Uterus (tissue), 4 donors: ENCODE measurements around the gene CD68. TPM values are rescaled to one million over a fixed set of nuclear protein-coding genes. Genes with fewer than 3 reads are reported as not detected.

ENCODE experiments used
- DNase-seq, 2 donors: peaks; one replicate each; pipeline ENCODE4 v3.0.0-alpha.2; 2019 to 2020
- H3K27ac ChIP-seq, 2 donors: fragments of 200-600 bp; sonication (generic); 1 replicate in 1 of 2; 2 replicates in 1 of 2; pipeline ENCODE4 v1.5.1; 2016 to 2018
- H3K27me3 ChIP-seq, 2 donors: fragments of 200-600 bp; sonication (generic); one replicate each; pipeline ENCODE4 v1.5.1; 2018 to 2019; ENCODE audit warnings: control low read depth in 1 of 2
- H3K36me3 ChIP-seq, 2 donors: fragments of 200-600 bp; sonication (generic); one replicate each; pipeline ENCODE4 v1.5.1; 2019; ENCODE audit warnings: control low read depth in 1 of 2
- H3K4me1 ChIP-seq, 2 donors: fragments of 200-600 bp; sonication (generic); one replicate each; pipeline ENCODE4 v1.5.1; 2018 to 2019; ENCODE audit warnings: control low read depth in 1 of 2
- H3K4me3 ChIP-seq, 2 donors: fragments of 200-600 bp; sonication (generic); 1 replicate in 1 of 2; 2 replicates in 1 of 2; pipeline ENCODE4 v1.5.1; 2018 to 2019; ENCODE audit warnings: mild to moderate bottlenecking in 1 of 2
- H3K9me3 ChIP-seq, 2 donors: fragments of 200-600 bp; sonication (generic); one replicate each; pipeline ENCODE4 v1.5.1; 2019; ENCODE audit warnings: control low read depth in 1 of 2
- CTCF ChIP-seq, 4 experiments: fragments of 200-600 bp in 2 of 4; fragments of 450-650 bp in 2 of 4; sonication (generic) in 2 of 4; IDR thresholded peaks; one replicate each; pipeline ENCODE4 v1.5.1; 2016 to 2019; ENCODE audit warnings: antibody characterized with exemption in 4 of 4, mild to moderate bottlenecking in 2 of 4, moderate library complexity in 1 of 4
- POLR2A ChIP-seq, 2 donors: fragments of 450-650 bp; IDR thresholded peaks; one replicate each; pipeline ENCODE4 v1.6.1; 2016; ENCODE audit warnings: antibody characterized with exemption in 2 of 2, mild to moderate bottlenecking in 1 of 2, moderate library complexity in 1 of 2
- intact Hi-C: fragments of 100-400 bp; cut with DNase I; formaldehyde crosslinking; loops from one replicate; pipeline ENCODE4 v1.15.1; 2023; ENCODE audit warnings: low total_unique reads
- total RNA-seq, 4 donors: library from RNA; depleted of rRNA in 3 of 4; stranded (reverse); fragments of >200 nt in 3 of 4; gene quantifications; one replicate each; pipeline versions ENCODE4 v1.1.0 to v1.2.4, GENCODE V29; 2014 to 2023
- donor health status: DM: yes; HTN: yes; CAD: no.

Gene CD68
- total RNA-seq, 4 donors from 2014 or later = 4.4 to 15.9 (median 7.5) TPM

- TF ChIP-seq POLR2A (IDR thresholded peaks at IDR 0.05) (no peak), CTCF (IDR thresholded peaks at IDR 0.05) (no peak)
- Histone ChIP-seq H3K4me1 (peaks cover 29 to 42% of the 10 kb centered on the region in 2 donors), H3K4me3 (peak overlapping the region; percentile 72 to 79), H3K27ac (peak overlapping the region; percentile 92 to 98), H3K27me3 (no peaks in the 10 kb centered on the region), H3K9me3 (no peaks in the 10 kb centered on the region), H3K36me3 (no peaks in the 10 kb centered on the region)
- intact Hi-C loops = no loop called here
- no peak for DNase-seq
Measured at GRCh38 chr17:7562208-7562605, 17.2 kb upstream of the CD68 start.

- intact Hi-C loops = no loop called here
- H3K27me3 ChIP-seq = no peaks in the 10 kb centered on the region
- TF ChIP-seq CTCF (IDR thresholded peaks at IDR 0.05) (no peak), POLR2A (IDR thresholded peaks at IDR 0.05) (no peak)
- peaks cover 22 to 34% of the 10 kb centered on the region in 2 donors for H3K4me1 ChIP-seq
- no peak for DNase-seq
- H3K9me3 ChIP-seq = no peaks in the 10 kb centered on the region
- H3K4me3 ChIP-seq = peak overlapping the region in 1 of 2 donors; percentile 79
- no peaks in the 10 kb centered on the region for H3K36me3 ChIP-seq
- H3K27ac ChIP-seq = no peak overlapping the region
Measured at GRCh38 chr17:7563115-7563869, 16.1 kb upstream of the CD68 start.

GRCh38 chr17:7569571-7569970 is 9.9 kb upstream of the CD68 start:
- no peak for DNase-seq

GRCh38 chr17:7570351-7570750 is 9.1 kb upstream of the CD68 start:
- no peak for DNase-seq
- Histone ChIP-seq H3K27me3 (no peaks in the 10 kb centered on the region), H3K4me3 (no peak overlapping the region), H3K27ac (no peak overlapping the region), H3K9me3 (no peaks in the 10 kb centered on the region), H3K4me1 (peaks cover 0 to 6% of the 10 kb centered on the region in 2 donors), H3K36me3 (no peaks in the 10 kb centered on the region)
- no peak for TF ChIP-seq CTCF (IDR thresholded peaks at IDR 0.05)
- TF ChIP-seq POLR2A (IDR thresholded peaks at IDR 0.05) = no peak
- intact Hi-C loops = no loop called here

More at GRCh38 chr17:7569571-7569970, 9.9 kb upstream of the CD68 start:
- Histone ChIP-seq H3K36me3 (no peaks in the 10 kb centered on the region), H3K4me1 (peaks cover 0 to 6% of the 10 kb centered on the region in 2 donors), H3K27me3 (no peaks in the 10 kb centered on the region), H3K4me3 (no peak overlapping the region), H3K27ac (no peak overlapping the region), H3K9me3 (no peaks in the 10 kb centered on the region)
- TF ChIP-seq CTCF (IDR thresholded peaks at IDR 0.05) = no peak
- no peak for TF ChIP-seq POLR2A (IDR thresholded peaks at IDR 0.05)
- intact Hi-C loops = no loop called here

- intact Hi-C loops = no loop called here
- no peak for DNase-seq
- no peak for TF ChIP-seq CTCF (IDR thresholded peaks at IDR 0.05)
- no peak for TF ChIP-seq POLR2A (IDR thresholded peaks at IDR 0.05)
Measured at GRCh38 chr17:7572338-7572587, 7.2 kb upstream of the CD68 start.

More at GRCh38 chr17:7572338-7572587, 7.2 kb upstream of the CD68 start:
- Histone ChIP-seq H3K4me3 (peak overlapping the region; percentile 40 to 100), H3K27me3 (no peaks in the 10 kb centered on the region), H3K27ac (peak overlapping the region; percentile 77 to 90), H3K36me3 (no peaks in the 10 kb centered on the region), H3K9me3 (no peaks in the 10 kb centered on the region), H3K4me1 (peaks cover 0 to 6% of the 10 kb centered on the region in 2 donors)
